GM21717 (cell line): Measurements from ENCODE around the gene HOXB6.

Source experiments
- ATAC-seq: cut with Tn5 transposase; IDR thresholded peaks from one replicate; pipeline ENCODE4 v1.9.1; 2021; ENCODE audit warnings: mild to moderate bottlenecking, moderate library complexity; ENCODE audit not compliant: unreplicated experiment

Gene HOXB6

DNA sequence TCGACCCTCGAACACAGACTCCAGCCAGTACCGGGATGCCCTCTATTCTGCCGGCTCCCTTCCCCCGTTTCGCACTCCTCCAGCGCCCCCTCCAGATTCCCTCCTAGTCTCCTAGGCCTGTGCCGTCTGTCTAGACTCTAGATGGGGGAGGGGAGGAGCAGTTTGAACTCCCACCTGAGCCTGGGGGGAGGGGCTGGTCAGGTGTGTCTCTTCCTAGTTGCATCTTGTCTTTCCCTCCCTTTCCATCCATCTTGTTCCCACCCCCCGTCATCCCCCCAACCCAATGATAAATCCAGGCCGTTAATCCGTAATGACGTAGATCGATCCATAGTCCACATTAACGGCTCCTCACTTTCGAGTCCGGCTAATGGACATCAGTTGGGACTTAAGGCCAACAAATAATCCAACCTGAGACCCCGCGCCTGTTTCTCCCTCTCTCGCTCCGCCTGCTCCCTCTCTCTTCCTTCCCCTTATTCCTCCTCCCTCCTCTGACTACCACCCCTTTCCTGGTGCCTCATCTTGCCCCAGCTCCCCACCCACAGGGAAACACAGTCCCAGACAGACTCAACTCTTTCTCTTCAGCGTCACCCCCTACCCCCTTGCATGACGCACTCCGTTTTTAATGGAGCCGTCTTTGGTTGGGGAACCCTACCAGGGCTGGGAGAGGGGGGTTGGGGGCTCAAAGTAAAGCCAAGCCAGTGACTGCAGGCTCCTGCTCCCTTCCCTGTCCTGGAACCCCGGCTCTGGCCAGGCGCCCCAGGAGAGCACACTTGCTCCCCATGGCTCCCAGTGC, 7.9 kb downstream of the HOXB6 start:
- ATAC-seq, result no peak

DNA sequence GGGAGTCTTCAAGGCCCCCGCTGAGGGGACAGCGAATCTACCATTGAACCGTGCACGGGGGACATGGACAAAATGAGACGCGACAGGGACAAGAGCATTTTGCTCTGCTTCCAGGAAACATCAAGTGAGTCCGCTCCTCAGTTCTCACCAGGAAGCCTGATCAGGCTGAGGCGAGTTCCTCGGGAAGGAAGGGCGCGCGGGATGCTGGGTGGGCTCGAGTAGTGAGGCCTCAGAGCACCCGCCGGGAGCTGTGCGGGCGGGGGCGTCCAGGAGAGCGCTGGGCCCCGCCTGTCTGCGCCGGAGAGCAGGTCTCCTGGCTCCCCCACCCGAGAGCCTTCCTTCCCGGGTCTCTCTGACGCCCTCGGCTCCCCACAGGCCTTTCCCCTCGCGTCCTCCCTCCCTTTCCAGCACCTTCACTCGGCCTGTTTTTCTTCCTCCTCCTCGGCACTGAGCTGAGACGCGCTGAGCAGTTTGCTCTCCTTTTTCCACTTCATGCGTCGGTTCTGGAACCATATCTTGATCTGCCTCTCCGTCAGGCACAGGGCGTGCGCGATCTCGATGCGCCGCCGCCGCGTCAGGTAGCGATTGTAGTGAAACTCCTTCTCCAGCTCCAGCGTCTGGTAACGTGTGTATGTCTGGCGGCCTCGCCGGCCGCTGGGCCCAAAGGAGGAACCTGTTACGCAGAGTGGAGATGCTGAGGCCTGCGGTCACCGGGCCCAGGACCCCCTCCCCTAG, 8.6 kb downstream of the HOXB6 start:
- ATAC-seq, result no peak

DNA sequence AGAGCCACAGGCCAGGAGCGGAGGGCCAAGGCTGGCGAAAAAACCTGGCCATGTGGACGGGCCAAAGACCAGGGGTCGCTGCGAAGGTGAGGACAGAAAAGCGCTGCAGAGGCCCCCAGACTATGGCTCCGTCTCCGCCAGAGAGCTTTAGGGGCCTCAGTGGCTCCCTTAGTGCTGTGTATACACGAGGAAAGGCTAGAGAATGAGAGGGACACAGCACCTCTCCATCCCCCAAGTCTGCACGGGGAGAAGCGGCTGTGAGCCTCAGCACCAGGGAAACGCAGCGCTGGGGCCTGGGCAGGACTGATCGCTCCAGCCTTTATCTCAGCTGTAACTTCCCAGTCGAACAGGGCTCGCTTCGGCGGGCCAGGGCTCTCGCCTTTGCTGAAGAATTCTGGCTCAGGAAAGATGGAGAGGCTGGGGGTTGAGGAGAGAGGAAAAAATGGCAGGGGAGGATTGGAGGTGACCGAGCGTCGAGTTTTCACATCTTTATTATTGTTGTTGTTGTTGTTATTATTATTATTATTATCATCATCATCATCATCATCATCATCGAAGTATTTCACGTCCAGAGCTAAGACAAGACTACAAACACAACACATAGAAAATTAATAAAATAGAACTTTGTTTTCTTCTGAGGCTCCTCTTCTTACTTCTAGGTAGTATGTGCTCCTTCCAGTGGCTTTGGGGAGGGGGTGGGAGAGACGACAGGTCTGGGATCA, 9.3 kb downstream of the HOXB6 start:
- ATAC-seq, result no peak

DNA sequence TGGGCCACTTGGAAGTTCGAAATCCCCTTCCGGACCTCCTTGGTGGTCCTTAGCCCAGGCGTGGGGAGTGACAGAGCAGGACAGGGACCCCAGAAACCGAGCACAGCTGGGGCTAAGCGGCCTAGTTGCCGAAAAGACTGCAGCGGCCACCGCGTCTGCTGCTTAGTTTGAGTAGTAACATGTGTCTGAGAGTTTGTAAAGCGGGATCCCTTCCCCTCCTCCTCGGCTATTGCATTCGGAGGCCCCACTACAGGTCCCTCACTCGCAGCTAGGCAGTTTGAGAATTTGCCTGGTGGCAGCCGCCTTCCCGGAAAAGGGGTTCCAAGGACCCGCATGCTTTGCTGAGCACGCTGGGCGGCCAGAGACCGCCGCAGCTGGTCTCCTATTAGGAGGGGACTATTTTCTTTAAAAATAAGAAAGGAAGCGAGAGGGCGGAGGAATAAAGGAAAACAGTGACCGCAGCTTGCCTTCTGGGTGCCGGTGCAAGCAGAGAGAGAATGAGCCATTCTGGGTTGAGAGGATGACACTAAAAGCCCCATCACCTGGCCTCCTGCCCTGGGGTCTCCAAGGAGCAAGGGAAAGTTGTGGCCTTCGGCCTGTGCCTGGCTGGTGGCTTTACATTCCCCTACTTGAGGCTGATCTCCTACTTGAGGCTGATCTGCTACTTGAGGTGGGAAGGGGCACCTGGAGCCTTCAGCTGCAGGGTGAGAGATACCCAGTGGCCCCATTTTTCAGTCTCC, 10.1 kb downstream of the HOXB6 start:
- no peak for ATAC-seq

DNA sequence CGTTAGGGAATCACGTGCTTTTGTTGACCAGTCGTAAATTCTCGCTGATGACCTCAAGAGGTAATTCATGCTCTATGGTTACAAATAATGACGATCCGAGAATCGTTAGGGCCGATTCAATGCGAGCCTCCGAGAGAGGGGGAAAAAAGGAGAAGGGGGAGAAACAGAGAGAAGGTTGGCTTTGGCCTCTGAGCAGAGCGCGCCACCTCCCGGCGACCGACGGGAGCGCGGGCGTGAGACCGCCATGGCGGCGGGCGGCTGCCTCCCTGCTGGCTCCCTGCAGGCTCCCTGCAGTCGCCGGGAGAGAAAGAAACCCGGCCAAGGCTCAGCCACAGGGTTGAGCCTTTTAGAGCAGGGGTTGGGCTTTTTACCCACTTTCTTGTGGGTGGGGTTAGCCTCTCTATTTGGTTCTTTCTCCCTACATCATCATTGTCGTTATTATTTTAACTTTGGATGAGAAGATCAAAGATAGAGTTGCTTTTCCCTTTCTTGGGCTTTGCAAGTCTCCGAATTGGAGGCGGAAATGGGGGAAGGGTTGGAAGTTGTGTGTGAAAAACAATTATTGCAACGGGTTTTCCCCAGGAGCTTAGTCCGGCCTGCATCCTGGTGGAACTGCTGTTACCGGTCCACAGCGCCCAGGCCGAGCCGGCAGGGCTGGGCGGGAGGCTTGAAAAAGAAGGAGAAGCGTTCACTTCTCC, 10.8 kb downstream of the HOXB6 start:
- ATAC-seq, result no peak

DNA sequence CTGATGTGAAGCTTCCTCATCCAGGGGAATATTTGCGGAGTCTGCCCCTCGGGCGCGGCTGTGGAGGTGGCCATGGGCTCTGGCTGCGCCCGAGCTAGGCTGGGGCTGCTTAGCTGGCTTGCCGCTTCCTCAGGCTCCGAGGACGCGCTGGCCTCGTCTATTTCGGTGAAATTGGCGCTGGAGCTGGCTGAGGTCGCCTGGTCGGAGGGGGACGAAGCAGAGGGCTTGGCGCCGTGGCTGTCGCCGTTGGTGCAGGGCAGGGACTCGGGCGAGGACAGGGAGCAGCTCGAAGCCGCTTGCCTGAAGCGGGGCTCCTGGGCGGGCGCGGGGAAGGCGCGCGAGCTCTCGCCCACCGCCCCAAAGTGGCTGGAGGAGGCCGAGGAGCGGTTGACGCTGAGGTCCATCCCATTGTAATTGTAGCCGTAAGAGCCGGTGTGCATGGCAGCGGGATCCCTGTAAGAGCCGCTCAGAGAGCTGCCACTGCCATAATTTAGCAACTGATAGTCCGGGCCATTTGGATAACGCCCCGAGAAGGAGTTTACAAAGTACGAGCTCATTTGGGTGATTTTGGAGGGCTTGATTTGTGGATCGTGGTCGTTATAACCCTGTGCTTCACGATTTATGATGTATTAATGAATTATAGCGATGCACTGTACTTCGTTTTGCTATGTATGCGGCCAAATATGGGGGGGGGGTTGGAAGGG, 11.5 kb downstream of the HOXB6 start, which contains the start of gene HOXB5:
HOXB5 (minus strand) TSS at position 654 of the 704 bp plus-strand sequence; CDS start at position 557, 97 bp downstream.
- no peak for ATAC-seq

DNA sequence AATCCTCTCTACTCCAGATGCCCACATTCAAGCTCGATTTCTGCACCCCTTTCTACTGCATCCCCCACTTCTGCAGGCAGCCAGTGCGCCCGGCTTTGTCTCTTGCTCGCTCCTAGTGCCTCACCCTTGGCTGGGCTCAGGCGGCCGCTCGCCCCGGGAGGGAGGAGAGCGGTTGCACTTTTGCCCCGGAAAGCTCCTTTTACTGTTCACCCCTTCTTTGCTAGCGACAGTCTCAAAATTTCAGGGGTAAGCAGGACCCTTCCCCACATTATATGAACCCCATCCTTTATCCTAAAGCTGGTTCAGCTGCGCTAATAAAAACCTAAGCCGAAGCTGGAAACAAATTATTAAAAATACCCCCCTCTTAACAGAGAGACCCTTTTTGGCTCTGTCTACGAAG, 12.2 kb downstream of the HOXB6 start:
- ATAC-seq, result no peak

DNA sequence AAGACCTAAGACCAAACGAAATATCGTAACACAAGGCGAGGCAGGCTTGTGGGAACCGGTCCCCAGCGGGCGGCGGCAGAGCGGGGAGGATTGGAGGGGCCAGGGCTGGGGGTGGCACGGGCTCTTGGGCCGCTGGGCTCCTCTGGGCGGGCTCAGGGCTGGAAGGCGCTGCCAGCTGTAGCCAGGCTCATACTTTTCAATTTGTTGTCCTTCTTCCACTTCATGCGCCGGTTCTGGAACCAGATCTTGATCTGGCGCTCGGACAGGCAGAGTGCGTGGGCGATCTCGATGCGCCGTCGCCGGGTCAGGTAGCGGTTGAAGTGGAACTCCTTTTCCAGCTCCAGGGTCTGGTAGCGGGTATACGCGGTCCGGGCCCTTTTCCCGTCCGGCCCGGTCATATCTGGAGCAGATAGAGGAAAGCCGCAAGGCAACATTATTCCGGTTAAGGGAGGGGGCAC, 12.7 kb downstream of the HOXB6 start:
- ATAC-seq, result no peak

DNA sequence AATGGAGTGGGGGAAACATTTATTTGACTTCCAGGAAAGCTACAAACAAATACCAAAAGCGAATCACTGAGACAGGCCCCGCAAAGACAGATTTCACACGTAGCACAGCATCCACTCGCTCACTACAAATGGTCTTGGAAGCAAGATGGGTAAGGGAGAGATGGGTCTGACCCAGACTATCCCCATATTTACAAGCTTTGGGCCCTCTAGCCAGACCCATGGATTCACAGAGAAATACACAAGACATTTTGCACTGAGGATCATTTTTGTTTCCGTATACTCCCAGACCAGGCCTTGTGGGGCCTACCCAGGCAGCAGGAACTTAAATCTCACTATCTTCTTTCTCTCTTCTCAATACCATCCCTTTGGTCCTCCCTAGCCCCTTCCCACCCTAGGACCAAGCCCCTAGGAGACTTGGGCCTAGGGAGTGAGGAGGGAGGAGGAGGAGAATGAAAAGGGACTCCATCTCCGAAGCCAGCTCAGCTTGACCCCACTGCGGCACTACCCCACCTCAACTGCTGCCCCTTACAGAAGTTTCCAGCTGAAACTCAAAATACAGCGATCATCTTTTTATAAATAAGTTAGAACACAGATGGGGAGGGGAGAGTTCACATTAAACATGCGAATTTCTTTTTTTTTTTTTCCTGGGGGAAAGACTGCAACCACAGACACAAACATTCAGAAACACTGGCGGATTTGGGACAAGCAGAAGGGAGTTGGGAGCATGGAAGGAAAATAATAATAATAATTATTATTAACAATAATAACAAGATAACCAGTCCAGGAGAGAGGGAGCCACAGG, 13.3 kb downstream of the HOXB6 start:
- no peak for ATAC-seq

DNA sequence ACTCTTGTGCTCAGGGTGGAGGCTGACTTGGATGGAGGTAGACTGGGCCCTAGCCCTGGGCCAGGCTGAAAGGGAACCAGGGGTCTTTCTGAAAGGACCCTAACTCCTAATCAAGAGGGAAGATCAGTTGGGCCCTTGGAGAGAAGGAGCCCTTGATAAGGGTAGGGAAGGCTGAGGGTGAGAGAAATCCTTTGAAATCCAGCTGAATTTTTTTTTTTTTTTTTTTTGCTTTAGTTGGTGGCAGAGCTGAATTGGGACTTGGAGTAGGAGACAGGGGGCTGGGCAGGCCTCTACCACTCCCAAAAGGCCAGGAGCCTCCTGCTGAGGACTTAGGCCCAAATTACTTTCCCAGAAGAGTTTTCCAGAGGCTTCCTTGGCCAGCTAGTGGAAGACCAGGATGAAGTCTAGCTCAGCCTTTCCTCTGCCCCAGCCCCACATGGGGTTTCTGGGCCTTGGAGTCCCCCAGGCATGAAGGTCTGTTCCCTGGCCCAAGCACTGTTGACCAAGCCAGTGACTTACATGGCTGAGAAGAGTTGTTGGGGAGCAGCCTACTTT, 14.1 kb downstream of the HOXB6 start:
- ATAC-seq, result no peak

DNA sequence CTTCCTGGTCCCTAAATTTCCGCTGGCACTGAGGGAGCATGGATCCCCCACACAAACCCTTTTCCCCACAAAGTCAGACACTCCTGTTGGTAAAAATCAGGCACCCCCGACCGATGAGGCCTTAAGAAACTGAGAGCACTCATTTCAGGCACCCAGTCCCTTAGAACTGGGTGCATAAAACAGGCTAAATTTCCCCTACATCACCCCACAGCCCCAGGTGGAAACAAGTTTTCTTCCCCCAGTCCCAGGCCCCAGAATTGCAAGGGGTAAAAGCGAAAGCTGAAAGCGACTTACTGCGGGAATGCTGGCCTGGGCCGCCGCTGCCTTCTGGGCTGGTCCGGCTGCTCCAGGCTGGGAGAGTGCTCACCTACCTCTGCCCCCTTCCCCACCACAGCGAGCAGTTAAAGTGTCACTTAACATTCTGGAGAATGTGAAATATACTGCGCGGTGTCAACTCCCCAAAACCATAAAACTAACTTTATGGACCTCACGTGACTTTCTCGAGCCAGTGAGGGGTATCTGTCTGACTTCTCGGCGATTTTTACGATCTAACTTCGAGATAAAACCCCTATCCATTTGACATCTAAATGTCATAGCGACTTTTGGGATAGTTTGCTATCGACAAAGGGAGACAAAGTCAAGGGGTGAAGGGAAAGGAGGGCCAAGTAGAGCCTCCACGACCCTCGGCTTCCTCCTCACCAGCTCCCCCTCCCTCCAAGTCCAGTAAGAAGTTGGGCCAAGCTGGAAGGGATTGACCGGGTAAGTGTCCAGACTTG, 14.8 kb downstream of the HOXB6 start, which contains the start of gene HOXB3:
HOXB3 (minus strand) TSS at position 411 of the 776 bp plus-strand sequence. CDS start 37,767 bp downstream, outside the sequence.
- ATAC-seq, result no peak

DNA sequence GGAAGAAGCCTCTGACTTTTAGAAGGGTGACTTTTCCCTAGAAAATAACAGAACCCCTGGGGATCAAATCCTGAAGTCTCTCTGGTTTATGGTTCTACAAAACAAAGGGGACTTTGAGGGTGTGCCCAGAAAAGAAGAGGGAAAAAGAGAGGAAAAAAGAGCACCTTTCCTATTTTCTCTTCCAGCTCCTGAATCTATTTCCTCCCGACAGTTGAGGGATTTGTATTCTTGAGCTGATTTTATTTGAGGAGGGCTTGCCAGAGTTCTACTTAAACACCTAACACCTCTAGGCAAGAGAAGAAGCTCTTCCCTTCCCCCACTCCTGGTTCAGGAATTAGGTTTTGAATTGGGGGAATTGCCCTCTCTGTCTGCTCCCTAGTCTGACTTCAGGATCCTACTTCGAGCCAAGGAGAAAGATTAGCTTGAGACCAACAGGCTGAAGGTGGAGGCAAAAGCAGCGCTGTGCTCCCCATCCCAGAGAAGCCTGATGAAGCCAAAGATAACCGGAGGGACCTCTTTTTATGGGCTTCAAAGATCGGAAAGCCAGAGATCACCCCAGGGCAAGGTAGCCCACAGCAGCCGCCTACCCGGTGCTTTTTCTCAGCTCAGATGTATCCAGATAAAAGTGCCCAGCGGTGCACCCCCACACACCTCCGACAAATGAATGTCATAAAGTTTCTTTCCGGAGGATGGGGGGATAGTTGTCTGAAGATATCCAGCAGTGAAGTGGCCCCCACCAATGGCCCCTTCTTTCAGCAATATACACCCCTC, 15.5 kb downstream of the HOXB6 start:
- ATAC-seq, result no peak

DNA sequence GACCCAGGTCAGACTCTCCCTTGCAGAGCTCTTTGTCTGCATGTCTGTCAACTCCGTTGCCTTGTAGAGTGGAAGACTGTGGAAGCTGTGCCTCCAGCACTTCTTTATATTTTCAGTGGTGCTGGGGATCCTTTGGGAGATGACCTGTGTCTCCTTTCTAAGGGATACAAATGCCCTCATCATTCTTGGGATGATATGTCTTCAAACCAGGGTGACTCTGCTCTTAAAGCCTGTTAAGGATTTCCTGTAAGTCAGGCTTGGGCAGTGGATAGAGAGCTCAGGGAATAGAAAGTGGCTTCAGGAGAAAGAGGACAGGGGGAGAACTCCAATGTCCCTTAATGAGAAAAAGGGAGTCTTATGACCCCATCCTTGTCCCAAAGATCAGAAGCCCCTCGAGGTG, 16.3 kb downstream of the HOXB6 start:
- no peak for ATAC-seq

DNA sequence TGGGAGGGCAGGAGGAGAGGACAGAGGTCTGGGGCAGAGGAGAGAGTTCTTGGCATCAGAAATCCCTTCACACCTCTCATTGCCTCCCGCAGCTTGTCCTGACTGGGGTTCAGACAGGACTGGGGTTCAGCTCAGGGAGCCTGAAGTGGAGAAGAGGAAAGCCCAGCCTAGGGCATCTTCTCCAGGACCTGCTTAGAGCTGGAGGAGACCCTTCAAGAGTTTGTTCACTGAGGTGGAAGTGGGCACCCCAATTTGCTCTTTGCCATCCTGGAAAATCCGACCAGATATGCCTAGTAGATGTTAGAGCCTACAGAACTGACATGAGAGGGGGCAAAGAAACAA, 16.7 kb downstream of the HOXB6 start:
- no peak for ATAC-seq

DNA sequence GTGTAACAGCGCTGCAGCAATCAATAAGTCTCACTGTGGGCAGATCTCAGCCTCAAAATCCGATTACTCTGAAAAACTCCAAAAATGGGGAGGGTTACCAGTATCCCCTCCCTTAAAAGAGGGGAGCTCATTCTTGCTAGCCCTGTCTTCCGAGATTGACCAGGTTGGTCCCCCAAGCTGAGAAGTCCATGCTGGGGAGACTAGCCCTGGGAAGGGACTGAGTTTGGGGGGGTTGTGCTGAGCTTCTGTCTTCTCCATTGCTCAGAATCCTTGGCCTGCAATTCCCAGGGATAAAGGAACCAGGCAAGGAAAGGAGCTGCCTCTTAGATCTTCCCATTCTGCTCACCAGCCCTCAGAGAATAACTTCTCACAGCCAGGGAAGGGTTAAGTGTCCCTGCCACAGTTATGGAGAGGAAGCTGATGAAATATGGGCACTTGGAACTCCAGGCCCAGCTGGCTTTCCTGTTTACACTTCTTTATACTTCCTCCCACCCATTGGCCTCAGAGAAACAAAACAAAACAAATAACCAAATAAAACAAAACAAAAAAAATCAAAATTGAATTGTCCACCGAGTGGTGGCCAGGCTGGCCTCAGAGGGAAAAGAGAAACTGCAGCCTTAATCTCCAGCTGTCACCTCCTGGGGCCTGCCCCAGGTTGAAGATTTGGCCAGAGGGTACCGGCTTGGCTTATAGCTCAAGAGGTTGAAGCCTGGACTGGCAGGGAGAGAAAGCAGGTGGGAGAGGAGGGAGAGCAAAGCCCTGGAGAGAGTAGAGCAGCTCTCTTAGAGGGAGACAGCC, 17.3 kb downstream of the HOXB6 start:
- no peak for ATAC-seq
